DMS79 treated with DMSO at 0.1 percent for 48 hours (cell line): Measurements from ENCODE around the gene RNF13.
"Not testable (repeated sequence)": the region's sequence is repeated elsewhere in the genome, so short reads cannot be mapped to it uniquely, and the experiment has no call there.

ENCODE experiments used
- DNase-seq: peaks from one replicate; lab custom pipeline; 2025; lab: John Stamatoyannopoulos, UW

RNF13 gene

GRCh38 chr3:149801195-149801594 lies 11.8 kb upstream of the RNF13 start:
- no peak for DNase-seq

- DNase-seq: no peak
These were observed 11.4 kb upstream of the RNF13 start for GRCh38 chr3:149801639-149802038.

GRCh38 chr3:149806171-149806778 lies 6.7 kb upstream of the RNF13 start:
- no peak for DNase-seq

- DNase-seq: peak; percentile 11
These were observed 4.7 kb upstream of the RNF13 start for GRCh38 chr3:149808209-149808829.

- DNase-seq: no peak
These were observed 3.3 kb upstream of the RNF13 start for GRCh38 chr3:149809699-149810098.

GRCh38 chr3:149810846-149811245 lies 2.2 kb upstream of the RNF13 start:
- DNase-seq: no peak

GRCh38 chr3:149812165-149812605 lies 830 bp upstream of the RNF13 start:
- DNase-seq: no peak

GRCh38 chr3:149813367-149814281 lies 609 bp downstream of the RNF13 start:
- DNase-seq: peak; percentile 55

- no peak for DNase-seq
These were observed 2.3 kb downstream of the RNF13 start for GRCh38 chr3:149815321-149815720.

GRCh38 chr3:149815728-149816127 lies 2.7 kb downstream of the RNF13 start:
- no peak for DNase-seq

- no peak for DNase-seq
These were observed 3.3 kb downstream of the RNF13 start for GRCh38 chr3:149816311-149816710.

- no peak for DNase-seq
These were observed 4.0 kb downstream of the RNF13 start for GRCh38 chr3:149816986-149817385.

GRCh38 chr3:149819432-149819831 lies 6.4 kb downstream of the RNF13 start:
- DNase-seq: no peak

- DNase-seq: no peak
These were observed 7.2 kb downstream of the RNF13 start for GRCh38 chr3:149820183-149820582.

GRCh38 chr3:149826636-149827035 lies 13.6 kb downstream of the RNF13 start:
- no peak for DNase-seq

- DNase-seq: no peak
These were observed 15.4 kb downstream of the RNF13 start for GRCh38 chr3:149828390-149828789.

GRCh38 chr3:149829631-149830030 lies 16.6 kb downstream of the RNF13 start:
- not testable (repeated sequence) for DNase-seq

GRCh38 chr3:149830902-149831301 lies 17.9 kb downstream of the RNF13 start:
- no peak for DNase-seq

- no peak for DNase-seq
These were observed 18.3 kb downstream of the RNF13 start for GRCh38 chr3:149831321-149831720.

- no peak for DNase-seq
These were observed 19.1 kb downstream of the RNF13 start for GRCh38 chr3:149832086-149832485.

GRCh38 chr3:149833241-149833640 lies 20.2 kb downstream of the RNF13 start:
- DNase-seq: no peak

GRCh38 chr3:149838491-149838890 lies 25.5 kb downstream of the RNF13 start:
- DNase-seq: not testable (repeated sequence)

- not testable (repeated sequence) for DNase-seq
These were observed 26.5 kb downstream of the RNF13 start for GRCh38 chr3:149839469-149839868.
